GM12878 (cell line): Measurements from ENCODE around the gene LYRM4. TPM values are rescaled to one million over a fixed set of nuclear protein-coding genes. Genes with fewer than 3 reads are reported as not detected.

ENCODE experiments used
- ATAC-seq: fragments of 200-7000 bp; cut with Tn5 transposase; 3 replicates; pipeline ENCODE4 v1.9.1; 2020; ENCODE audit warnings: mild to moderate bottlenecking, moderate library complexity
- BruUV-seq: library from RNA; stranded (reverse); fragments of 400-500 nt; replicated peaks from 2 replicates; lab custom pipeline; 2021; lab: Mats Ljungman, UMichigan
- CTCF ChIA-PET: fragments of 300-600 bp; sonication (Branson Sonifier 250); formaldehyde crosslinking; extraction: SDS; loops from one replicate; lab custom pipeline; 2021; ENCODE audit warnings: inconsistent platforms; lab: Yijun Ruan, JAX
- POLR2A ChIA-PET: fragments of 350-600 bp; formaldehyde crosslinking; extraction: SDS; loops from one replicate; lab custom pipeline; 2021; ENCODE audit warnings: inconsistent platforms; lab: Charles Lee
- RAD21 ChIA-PET: fragments of 300-600 bp; sonication (Branson Sonifier 250); formaldehyde crosslinking; loops from one replicate; lab custom pipeline; 2023; ENCODE audit warnings: antibody characterized with exemption; ENCODE audit not compliant: unreplicated experiment; lab: Charles Lee
- SMC1A ChIA-PET: fragments of 300-600 bp; sonication (Branson Sonifier 250); formaldehyde crosslinking; loops from one replicate; lab custom pipeline; 2023; ENCODE audit not compliant: unreplicated experiment, uncharacterized antibody; lab: Charles Lee
- DNase-seq: peaks from one replicate; pipeline ENCODE4 v3.0.0-alpha.2; 2011; ENCODE audit warnings: low read depth, low spot score
- FAIRE-seq: peaks from 3 replicates; lab custom pipeline; 2011; peaks lifted over from hg19 to GRCh38; lab: Jason Lieb, UNC
- H2AFZ ChIP-seq: 2 replicates; pipeline ENCODE4 v1.6.0; 2011; ENCODE audit warnings: low read depth, low read length, control low read depth; ENCODE audit not compliant: control insufficient read depth
- H3K27ac ChIP-seq: 2 replicates; pipeline ENCODE4 v1.5.1; 2011; ENCODE audit warnings: control low read depth; ENCODE audit not compliant: control insufficient read depth, insufficient read depth
- H3K27me3 ChIP-seq, 2 experiments: replicated peaks in 1 of 2; 2 replicates each; pipeline versions ENCODE4 v1.6.0 to v1.6.1; 2011; ENCODE audit warnings: low read length in 1 of 2; ENCODE audit not compliant: control insufficient read depth in 2 of 2, insufficient read depth in 2 of 2
- H3K36me3 ChIP-seq, 2 experiments: 2 replicates each; pipeline ENCODE4 v1.5.1; 2011; ENCODE audit warnings: low read length in 1 of 2; ENCODE audit not compliant: control insufficient read depth in 2 of 2, insufficient read depth in 2 of 2
- H3K4me1 ChIP-seq: 2 replicates; pipeline ENCODE4 v1.6.1; 2011; ENCODE audit warnings: mild to moderate bottlenecking, low read length, moderate library complexity, mixed read lengths; ENCODE audit not compliant: control insufficient read depth, insufficient read depth
- H3K4me2 ChIP-seq: 2 replicates; pipeline ENCODE4 v1.6.0; 2011; ENCODE audit warnings: control low read depth; ENCODE audit not compliant: control insufficient read depth, insufficient read depth
- H3K4me3 ChIP-seq: fragments of 200-600 bp; sonication (generic); 2 replicates; pipeline ENCODE4 v1.5.1; 2016
- H3K79me2 ChIP-seq: 2 replicates; pipeline ENCODE4 v1.6.0; 2011; ENCODE audit warnings: low read length; ENCODE audit not compliant: control insufficient read depth, insufficient read depth
- H3K9ac ChIP-seq: 2 replicates; pipeline ENCODE4 v1.8.0; 2011; ENCODE audit warnings: low read length, control low read depth, mixed read lengths; ENCODE audit not compliant: control insufficient read depth, insufficient read depth
- H3K9me3 ChIP-seq: replicated peaks from 3 replicates; pipeline ENCODE4 v1.5.1; 2011; ENCODE audit warnings: mild to moderate bottlenecking, low read length; ENCODE audit not compliant: control insufficient read depth, insufficient read depth
- H4K20me1 ChIP-seq: 2 replicates; pipeline ENCODE4 v1.6.0; 2011; ENCODE audit not compliant: control insufficient read depth, insufficient read depth
- ATF7 ChIP-seq: fragments of 450-650 bp; IDR thresholded peaks from 2 replicates; pipeline ENCODE4 v1.6.1; 2016; ENCODE audit warnings: low read depth, mild to moderate bottlenecking
- BACH1 ChIP-seq: fragments of 450-650 bp; IDR thresholded peaks from 2 replicates; pipeline ENCODE4 v1.6.1; 2017; ENCODE audit warnings: mild to moderate bottlenecking, borderline replicate concordance
- BCL11A ChIP-seq: IDR thresholded peaks from 2 replicates; pipeline ENCODE4 v1.6.1; 2011; ENCODE audit warnings: low read depth, low read length
- CBX5 ChIP-seq: sonication (generic); IDR thresholded peaks from 2 replicates; pipeline ENCODE4 v1.6.1; 2016; ENCODE audit warnings: low read depth, moderate library complexity, mild to moderate bottlenecking, inconsistent platforms
- JUND ChIP-seq: IDR thresholded peaks from 2 replicates; pipeline ENCODE4 v1.6.1; 2012; ENCODE audit warnings: low read depth, mild to moderate bottlenecking, low read length, improper control_type of control experiment, moderate library complexity
- PAX5 ChIP-seq: IDR thresholded peaks from 2 replicates; pipeline ENCODE4 v1.6.1; 2011; ENCODE audit warnings: low read depth, low read length, borderline replicate concordance
- POLR2AphosphoS5 ChIP-seq: IDR thresholded peaks from 2 replicates; pipeline ENCODE4 v1.6.1; 2011; ENCODE audit warnings: mild to moderate bottlenecking, low read length, inconsistent platforms
- SIN3A ChIP-seq: IDR thresholded peaks from 2 replicates; pipeline ENCODE4 v1.6.1; 2012; ENCODE audit warnings: low read depth, low read length, improper control_type of control experiment
- SUZ12 ChIP-seq: fragments of 200-600 bp; sonication (generic); IDR thresholded peaks from one replicate; pipeline ENCODE4 v1.6.1; 2018; ENCODE audit warnings: antibody characterized with exemption, mild to moderate bottlenecking; ENCODE audit not compliant: unreplicated experiment
- YBX1 ChIP-seq: fragments of 450-650 bp; IDR thresholded peaks from 2 replicates; pipeline ENCODE4 v1.6.1; 2016; ENCODE audit warnings: antibody characterized with exemption
- ZBTB40 ChIP-seq: fragments of 450-650 bp; IDR thresholded peaks from 2 replicates; pipeline ENCODE4 v1.6.1; 2016; ENCODE audit warnings: mild to moderate bottlenecking, moderate library complexity, borderline replicate concordance
- WGBS: methylation state at CpG from one replicate; pipeline ENCODE4 v1.1.6; 2016; ENCODE audit warnings: low lambda C conversion rate; ENCODE audit not compliant: insufficient replicate concordance, insufficient coverage; ENCODE audit errors: missing lambda C conversion rate; 5-methylcytosine and 5-hydroxymethylcytosine counted together
- in situ Hi-C: fragments of 300-500 bp; cut with MboI; formaldehyde crosslinking; loops from 9 replicates; pipeline ENCODE4 v1.14.3; 2018; ENCODE audit warnings: mixed read lengths
- intact Hi-C: fragments of 100-400 bp; cut with micrococcal nuclease; formaldehyde crosslinking; loops from one replicate; pipeline ENCODE4 v1.14.2; 2022; ENCODE audit not compliant: unreplicated experiment
- polyA plus RNA-seq, 11 experiments: library from polyadenylated mRNA; depleted of rRNA in 4 of 11; unstranded in 6 of 11; stranded (reverse) in 5 of 11; fragments of >200 nt; fragmentation: Nextera tagmentation in 4 of 11; fragmentation: Illumina TruSeq in 1 of 11; extraction: Ambion mirVana in 4 of 11; extraction: Trizol in 1 of 11; gene quantifications; 1 replicate in 1 of 11; 2 replicates in 10 of 11; pipeline versions ENCODE4 v1.2.1 to v1.2.3, GENCODE V29; 2011 to 2016; ENCODE audit warnings: inconsistent platforms in 2 of 11, missing spikeins in 2 of 11, low read depth in 1 of 11
- total RNA-seq, 4 experiments: library from RNA; depleted of rRNA in 3 of 4; stranded (reverse); fragments of >200 nt in 3 of 4; fragmentation: Illumina TruSeq in 1 of 4; extraction: Trizol in 1 of 4; gene quantifications; 2 replicates each; pipeline versions ENCODE4 v1.2.1 to v1.2.3, GENCODE V29; 2013 to 2021

Gene LYRM4
- total and polyA plus RNA-seq, 10 of the 15 experiments (the other 5 are each of a cell fraction or from before 2014, with no cell fraction given): 32.7 to 66.8 (median 44.0) TPM

DNA sequence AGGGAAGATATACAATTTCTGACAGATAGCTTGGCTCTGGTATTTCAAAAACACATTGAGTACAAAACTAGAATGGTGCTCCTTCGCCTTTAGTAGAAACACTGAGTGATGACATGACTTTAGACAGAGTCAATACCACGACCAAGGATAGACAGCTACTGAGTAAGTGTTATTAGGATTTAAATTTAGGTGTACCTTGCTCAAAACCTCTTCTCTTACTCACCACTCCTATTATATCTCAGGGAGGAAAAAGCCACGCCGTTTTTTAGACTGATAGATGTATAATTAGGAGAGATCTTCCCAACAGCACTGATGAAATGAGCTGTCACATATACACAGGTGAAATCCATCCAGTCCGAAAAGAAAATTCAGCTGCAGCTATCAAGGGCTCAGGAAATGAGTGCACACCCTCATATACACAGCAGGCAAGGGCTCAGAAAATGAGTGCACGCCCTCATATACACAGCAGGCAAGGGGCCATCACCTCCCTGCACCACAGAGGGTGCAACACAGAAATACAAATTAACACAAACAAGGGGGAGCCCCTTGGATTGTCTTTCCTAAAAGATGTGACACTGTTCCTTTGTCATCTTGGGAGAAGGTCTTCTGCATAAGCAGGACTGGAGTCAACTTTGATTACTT lies 53.7 kb downstream of the LYRM4 start:
- no peak for DNase-seq
- H3K27me3 ChIP-seq: no peaks in the 10 kb centered on the region
- ChIA-PET CTCF (interaction anchor here (1.0 to 1.9 kb wide), 5 partner anchors 8 to 171 kb away, joined by 3 to 8 read pairs (median 3); no protein-coding TSS in a partner anchor), POLR2A (no interaction called here), SMC1A (interaction anchor here (0.7 to 2.2 kb wide), 6 partner anchors 30 to 65 kb away, joined by 3 to 7 read pairs (median 4); no protein-coding TSS in a partner anchor), RAD21 (interaction anchor here (0.6 to 0.9 kb wide), 2 partner anchors 150 to 1342 kb away, joined by 3 read pairs; no protein-coding TSS in a partner anchor)
- intact Hi-C loops (no loop called here), in situ Hi-C loops (no loop called here)
- H3K4me2 ChIP-seq: no peak overlapping the region
- no peak for ATAC-seq
- no peaks in the 10 kb centered on the region for H3K4me1 ChIP-seq
- no peaks in the 10 kb centered on the region for H4K20me1 ChIP-seq
- H3K79me2 ChIP-seq: no peaks in the 10 kb centered on the region; the same call in 1 of the 2 replicates
- no peak overlapping the region for H3K9ac ChIP-seq
- no peak for FAIRE-seq
- 95% methylated on average over 6 of the region's 6 CpGs for WGBS
- H3K36me3 ChIP-seq: no peaks in the 10 kb centered on the region; a peak in 1 of 4 replicates
- no peak overlapping the region for H3K27ac ChIP-seq
- no TSS peak for BruUV-seq
- H3K9me3 ChIP-seq: no peaks in the 10 kb centered on the region
- H2AFZ ChIP-seq: no peak overlapping the region
- H3K4me3 ChIP-seq: no peak overlapping the region
- no peak for TF ChIP-seq BCL11A
- TF ChIP-seq BACH1: no peak
- TF ChIP-seq JUND: no peak

DNA sequence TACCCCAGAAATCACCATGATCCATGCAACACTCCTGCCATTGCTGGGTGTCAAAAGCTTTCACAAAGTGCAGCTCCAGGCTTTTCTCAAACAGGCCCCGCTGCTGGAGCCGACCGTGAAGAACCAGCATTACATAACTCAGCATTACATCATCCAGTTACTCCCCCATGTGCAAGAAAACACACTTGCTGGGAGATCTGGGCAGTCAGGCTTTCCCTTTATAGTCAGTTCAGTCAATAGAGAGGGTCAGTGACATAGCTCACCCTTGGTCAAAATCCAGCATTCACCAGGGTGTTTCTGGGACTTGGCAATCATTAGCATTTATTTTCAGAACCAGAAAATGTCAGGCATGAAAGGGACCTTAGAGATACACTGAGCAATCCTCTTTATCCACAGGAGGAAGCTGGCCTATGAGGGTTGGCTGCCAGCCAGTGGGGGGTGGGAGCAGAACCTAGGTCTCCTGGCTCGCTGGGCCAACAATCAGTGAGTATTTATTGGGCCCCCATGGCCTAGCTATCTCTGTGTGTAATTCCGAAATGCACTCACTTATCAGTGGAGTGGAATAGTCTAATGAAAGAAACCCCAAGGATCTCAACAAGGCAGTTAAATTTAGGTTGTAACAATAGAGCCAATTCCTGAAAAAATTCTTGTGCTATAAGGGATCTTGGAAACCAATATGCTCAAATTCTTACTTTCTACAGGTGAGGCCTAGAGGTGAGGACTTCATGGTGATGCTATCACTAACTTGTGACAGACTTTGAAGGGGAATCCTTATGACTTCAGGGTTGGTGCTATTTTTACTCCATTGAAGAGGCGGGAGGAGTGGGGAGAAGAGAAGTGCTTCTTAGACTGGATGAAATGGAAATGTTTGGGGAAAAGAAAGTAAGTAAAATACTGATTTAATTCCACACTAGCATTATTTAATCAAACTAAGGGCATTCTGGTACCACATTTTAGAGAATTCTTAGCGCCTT lies 54.6 kb downstream of the LYRM4 start:
- POLR2A ChIA-PET: no interaction called here
- 93% methylated on average over 7 of the region's 7 CpGs for WGBS
- no TSS peak for BruUV-seq
- Histone ChIP-seq H3K27ac (no peak overlapping the region), H3K9me3 (no peaks in the 10 kb centered on the region), H3K4me1 (no peaks in the 10 kb centered on the region), H3K4me2 (no peak overlapping the region), H4K20me1 (no peaks in the 10 kb centered on the region), H2AFZ (no peak overlapping the region), H3K9ac (no peak overlapping the region), H3K27me3 (no peaks in the 10 kb centered on the region), H3K36me3 (no peaks in the 10 kb centered on the region; a peak in 1 of 4 replicates), H3K79me2 (no peaks in the 10 kb centered on the region; the same call in 1 of the 2 replicates), H3K4me3 (no peak overlapping the region)
- no peak for DNase-seq
- CTCF ChIA-PET: interaction anchor here (0.8 to 1.8 kb wide), 7 partner anchors 9 to 133 kb away, joined by 3 to 4 read pairs (median 3); no protein-coding TSS in a partner anchor
- no peak for ATAC-seq
- intact Hi-C loops (no loop called here), in situ Hi-C loops (no loop called here)
- RAD21 ChIA-PET: interaction anchor here (0.6 to 0.9 kb wide), 2 partner anchors 149 to 1343 kb away, joined by 3 read pairs; no protein-coding TSS in a partner anchor
- SMC1A ChIA-PET: interaction anchor here (0.7 to 2.2 kb wide), 5 partner anchors 13 to 64 kb away, joined by 3 to 7 read pairs (median 3); no protein-coding TSS in a partner anchor
- FAIRE-seq: no peak
- TF ChIP-seq ATF7 (no peak), POLR2AphosphoS5 (no peak), SUZ12 (no peak), YBX1 (no peak), PAX5 (no peak), ZBTB40 (no peak), CBX5 (no peak), SIN3A (no peak)
